ENCODE measurements around the gene PRELID3B.

PRELID3B gene

DNA sequence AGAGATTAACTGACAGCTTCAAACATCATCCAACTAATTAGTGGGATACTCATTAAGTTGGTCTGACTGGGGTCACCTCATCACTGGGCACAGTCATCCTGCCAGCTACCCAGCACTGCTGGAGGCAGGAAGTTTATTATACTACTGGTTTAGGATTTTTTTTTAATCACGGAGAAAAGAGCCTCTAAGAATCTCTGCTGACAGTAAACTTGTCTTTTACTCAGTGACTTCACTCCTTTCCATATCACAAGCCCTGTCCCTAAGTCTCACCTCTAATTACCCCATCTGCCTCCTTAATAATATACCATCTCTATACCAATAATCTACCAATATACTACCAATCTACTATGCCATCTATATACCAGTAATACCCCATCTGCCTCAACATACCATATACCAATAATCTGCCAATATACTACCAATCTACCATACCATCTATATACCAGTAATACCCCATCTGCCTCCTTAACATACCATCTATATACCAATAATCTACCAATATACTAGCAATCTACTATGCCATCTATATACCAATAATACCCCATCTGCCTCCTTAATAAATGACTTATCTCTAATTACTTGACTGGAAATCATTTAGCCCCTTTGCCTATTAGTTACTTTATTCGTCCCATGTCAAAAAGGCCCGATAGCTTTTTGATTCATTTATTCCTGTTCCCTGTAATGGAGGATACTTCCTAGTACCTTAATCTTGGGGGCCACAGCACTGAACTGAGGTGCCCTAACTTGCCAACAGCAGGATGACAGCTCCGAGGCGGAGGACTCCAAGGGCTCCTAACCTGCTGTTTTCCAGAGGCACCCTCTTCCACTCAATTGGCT lies 15.5 kb downstream of the PRELID3B start:
- Histone ChIP-seq H3K36me3 (ENCODE audit: insufficient read depth, low read length) (peaks cover 98% of the 10 kb centered on the region), H3K27ac (ENCODE audit: low read depth, low read length, poor library complexity, severe bottlenecking) (no peak overlapping the region), H4K20me1 (ENCODE audit: insufficient read depth, low read length) (0 out of 2 replicates have a peak, but pooled peaks cover 3% of the 10 kb centered on the region), H3K27me3 (ENCODE audit: insufficient read depth, low read length) (no peaks in the 10 kb centered on the region), H3F3A (ENCODE audit: insufficient read depth, low read length) (0 out of 2 replicates have a peak, but pooled peaks cover 4% of the 10 kb centered on the region), H3K9ac (ENCODE audit: low read length) (no peak overlapping the region), H3K79me2 (ENCODE audit: insufficient read depth, low read length) (peaks cover 48% of the 10 kb centered on the region), H2AFZ (ENCODE audit: low read length) (no peak overlapping the region), H3K4me1 (ENCODE audit: insufficient read depth, low read length, severe bottlenecking) (peaks cover 33% of the 10 kb centered on the region), H3K9me3 (ENCODE audit: low read length) (no peaks in the 10 kb centered on the region), H3K9me2 (ENCODE audit: low read depth, low read length) (no peaks in the 10 kb centered on the region), H3K4me2 (ENCODE audit: low read length) (no peak overlapping the region), H3K4me3 (ENCODE audit: low read depth, low read length, poor library complexity, severe bottlenecking) (no peak overlapping the region)
- TF ChIP-seq, protein P1, sequence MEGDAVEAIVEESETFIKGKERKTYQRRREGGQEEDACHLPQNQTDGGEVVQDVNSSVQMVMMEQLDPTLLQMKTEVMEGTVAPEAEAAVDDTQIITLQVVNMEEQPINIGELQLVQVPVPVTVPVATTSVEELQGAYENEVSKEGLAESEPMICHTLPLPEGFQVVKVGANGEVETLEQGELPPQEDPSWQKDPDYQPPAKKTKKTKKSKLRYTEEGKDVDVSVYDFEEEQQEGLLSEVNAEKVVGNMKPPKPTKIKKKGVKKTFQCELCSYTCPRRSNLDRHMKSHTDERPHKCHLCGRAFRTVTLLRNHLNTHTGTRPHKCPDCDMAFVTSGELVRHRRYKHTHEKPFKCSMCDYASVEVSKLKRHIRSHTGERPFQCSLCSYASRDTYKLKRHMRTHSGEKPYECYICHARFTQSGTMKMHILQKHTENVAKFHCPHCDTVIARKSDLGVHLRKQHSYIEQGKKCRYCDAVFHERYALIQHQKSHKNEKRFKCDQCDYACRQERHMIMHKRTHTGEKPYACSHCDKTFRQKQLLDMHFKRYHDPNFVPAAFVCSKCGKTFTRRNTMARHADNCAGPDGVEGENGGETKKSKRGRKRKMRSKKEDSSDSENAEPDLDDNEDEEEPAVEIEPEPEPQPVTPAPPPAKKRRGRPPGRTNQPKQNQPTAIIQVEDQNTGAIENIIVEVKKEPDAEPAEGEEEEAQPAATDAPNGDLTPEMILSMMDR (IDR thresholded peaks at IDR 0.05; ENCODE audit: low read length), result no peak
- no peak for TF ChIP-seq EZH2 (IDR thresholded peaks at IDR 0.05; ENCODE audit: borderline replicate concordance, low read length)

DNA sequence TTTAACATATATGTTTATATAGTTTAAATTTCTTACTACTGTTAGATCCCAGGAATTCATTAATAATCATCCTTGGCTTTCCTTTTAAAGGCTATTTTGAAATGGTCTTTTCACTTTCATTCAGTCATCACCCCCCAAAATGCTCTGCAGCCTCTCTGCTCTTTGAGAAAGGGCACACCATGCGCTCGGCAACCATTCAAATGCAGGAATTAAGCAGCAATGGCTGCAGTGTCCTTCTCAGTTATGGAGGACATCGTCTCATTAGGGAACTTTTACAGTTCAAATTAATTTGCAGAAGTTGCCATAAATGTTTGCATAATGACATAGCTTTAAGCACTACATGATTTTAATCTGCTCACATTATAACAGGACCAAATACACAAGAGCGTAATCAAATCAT lies 17.1 kb downstream of the PRELID3B start:
- H3K79me2 ChIP-seq (ENCODE audit: insufficient read depth, low read length), result peaks cover 33% of the 10 kb centered on the region
- 0 out of 2 replicates have a peak, but pooled peaks cover 4% of the 10 kb centered on the region for H3F3A ChIP-seq (ENCODE audit: insufficient read depth, low read length)
- H3K9me2 ChIP-seq (ENCODE audit: low read depth, low read length), result no peaks in the 10 kb centered on the region
- H3K4me1 ChIP-seq (ENCODE audit: insufficient read depth, low read length, severe bottlenecking), result peaks cover 23% of the 10 kb centered on the region
- no peak overlapping the region for H2AFZ ChIP-seq (ENCODE audit: low read length)
- H3K9me3 ChIP-seq (ENCODE audit: low read length), result no peaks in the 10 kb centered on the region
- H3K4me3 ChIP-seq (ENCODE audit: low read depth, low read length, poor library complexity, severe bottlenecking), result no peak overlapping the region
- no peaks in the 10 kb centered on the region for H3K27me3 ChIP-seq (ENCODE audit: insufficient read depth, low read length)
- H3K9ac ChIP-seq (ENCODE audit: low read length), result no peak overlapping the region
- no peak overlapping the region for H3K27ac ChIP-seq (ENCODE audit: low read depth, low read length, poor library complexity, severe bottlenecking)
- no peak for TF ChIP-seq EZH2 (IDR thresholded peaks at IDR 0.05; ENCODE audit: borderline replicate concordance, low read length)
- TF ChIP-seq, protein P1 (IDR thresholded peaks at IDR 0.05; ENCODE audit: low read length), result no peak
- H4K20me1 ChIP-seq (ENCODE audit: insufficient read depth, low read length), result no peaks in the 10 kb centered on the region
- peaks cover 84% of the 10 kb centered on the region for H3K36me3 ChIP-seq (ENCODE audit: insufficient read depth, low read length)
- H3K4me2 ChIP-seq (ENCODE audit: low read length), result no peak overlapping the region

DNA sequence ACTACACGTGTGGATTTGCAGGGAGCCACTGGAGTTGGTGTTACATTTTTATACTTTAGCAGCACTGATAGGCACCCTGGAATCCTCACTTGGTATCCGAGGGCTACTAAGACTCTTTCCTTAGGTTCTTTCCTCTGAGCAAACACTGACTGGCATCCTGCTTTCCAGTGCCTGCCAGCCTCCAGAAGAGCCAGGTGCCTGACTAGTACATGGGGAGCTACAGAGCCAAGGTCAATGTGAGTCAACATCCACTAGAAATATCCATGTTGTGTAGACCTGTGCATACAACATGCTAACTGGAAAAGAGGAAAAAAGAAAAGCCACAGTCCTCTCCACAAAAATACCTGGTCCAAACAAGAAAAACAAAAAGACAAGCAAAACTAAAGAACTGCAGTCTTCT lies 17.5 kb downstream of the PRELID3B start:
- Histone ChIP-seq H3K9me3 (ENCODE audit: low read length) (no peaks in the 10 kb centered on the region), H3K9me2 (ENCODE audit: low read depth, low read length) (no peaks in the 10 kb centered on the region), H3F3A (ENCODE audit: insufficient read depth, low read length) (0 out of 2 replicates have a peak, but pooled peaks cover 4% of the 10 kb centered on the region), H3K27ac (ENCODE audit: low read depth, low read length, poor library complexity, severe bottlenecking) (no peak overlapping the region), H3K4me3 (ENCODE audit: low read depth, low read length, poor library complexity, severe bottlenecking) (no peak overlapping the region), H3K4me2 (ENCODE audit: low read length) (no peak overlapping the region), H4K20me1 (ENCODE audit: insufficient read depth, low read length) (no peaks in the 10 kb centered on the region), H3K9ac (ENCODE audit: low read length) (no peak overlapping the region), H3K79me2 (ENCODE audit: insufficient read depth, low read length) (peaks cover 28% of the 10 kb centered on the region), H3K36me3 (ENCODE audit: insufficient read depth, low read length) (peaks cover 79% of the 10 kb centered on the region), H3K4me1 (ENCODE audit: insufficient read depth, low read length, severe bottlenecking) (peaks cover 19% of the 10 kb centered on the region), H3K27me3 (ENCODE audit: insufficient read depth, low read length) (no peaks in the 10 kb centered on the region), H2AFZ (ENCODE audit: low read length) (no peak overlapping the region)
- TF ChIP-seq, protein P1 (IDR thresholded peaks at IDR 0.05; ENCODE audit: low read length), result no peak
- TF ChIP-seq EZH2 (IDR thresholded peaks at IDR 0.05; ENCODE audit: borderline replicate concordance, low read length), result no peak
